IMR-90 (cell line): ENCODE data around the gene PYGO2. TPM values are rescaled to one million over a fixed set of nuclear protein-coding genes. Genes with fewer than 3 reads are reported as not detected.

Experiments
- ATAC-seq: fragments of 200-7000 bp; cut with Tn5 transposase; 2 replicates; pipeline ENCODE4 v1.9.1; 2020; ENCODE audit warnings: low read depth, mild to moderate bottlenecking, moderate library complexity
- BruUV-seq: library from RNA; stranded (reverse); fragments of 400-500 nt; replicated peaks from 2 replicates; lab custom pipeline; 2021; lab: Mats Ljungman, UMichigan
- CTCF ChIA-PET: fragments of 300-600 bp; formaldehyde crosslinking; extraction: SDS; loops from one replicate; lab custom pipeline; 2021; ENCODE audit warnings: antibody characterized with exemption; lab: Yijun Ruan, JAX
- POLR2A ChIA-PET: fragments of 300-600 bp; sonication (Branson Sonifier 250); formaldehyde crosslinking; loops from one replicate; lab custom pipeline; 2022; ENCODE audit warnings: antibody characterized with exemption; ENCODE audit not compliant: unreplicated experiment; lab: Charles Lee
- DNase-seq: peaks from one replicate; pipeline ENCODE4 v3.0.0; 2013
- H2AFZ ChIP-seq: replicated peaks from 2 replicates; pipeline ENCODE3; 2013; ENCODE audit warnings: low read length, mild to moderate bottlenecking; ENCODE audit not compliant: poor library complexity
- H2AK5ac ChIP-seq: 2 replicates; pipeline ENCODE4 v1.6.1; 2013; ENCODE audit warnings: low read depth, low read length, inconsistent platforms
- H2AK9ac ChIP-seq: replicated peaks from 2 replicates; pipeline ENCODE3; 2013; ENCODE audit warnings: mild to moderate bottlenecking, low read depth, low read length, moderate library complexity; ENCODE audit not compliant: poor library complexity
- H2BK120ac ChIP-seq: 2 replicates; pipeline ENCODE4 v1.6.1; 2013; ENCODE audit warnings: low read depth, low read length, inconsistent platforms
- H2BK15ac ChIP-seq: 3 replicates; pipeline ENCODE4 v1.6.1; 2013; ENCODE audit warnings: low read depth, low read length, inconsistent platforms
- H2BK20ac ChIP-seq: 2 replicates; pipeline ENCODE4 v1.6.1; 2013; ENCODE audit warnings: low read depth, mild to moderate bottlenecking, inconsistent platforms, low read length, moderate library complexity
- H2BK5ac ChIP-seq: 2 replicates; pipeline ENCODE4 v1.6.1; 2013; ENCODE audit warnings: mild to moderate bottlenecking, low read depth, low read length, inconsistent platforms; ENCODE audit not compliant: poor library complexity, severe bottlenecking
- H3K14ac ChIP-seq: replicated peaks from 2 replicates; pipeline ENCODE4 v1.6.1; 2013; ENCODE audit warnings: low read depth, low read length, inconsistent platforms
- H3K18ac ChIP-seq: 2 replicates; pipeline ENCODE4 v1.6.1; 2013; ENCODE audit warnings: low read depth, low read length, control low read depth
- H3K23ac ChIP-seq: 2 replicates; pipeline ENCODE4 v1.6.1; 2013; ENCODE audit warnings: low read depth, low read length, inconsistent platforms
- H3K27ac ChIP-seq: 2 replicates; pipeline ENCODE4 v1.5.1; 2013; ENCODE audit warnings: mild to moderate bottlenecking, control low read depth, low read length; ENCODE audit not compliant: insufficient read depth
- H3K27me3 ChIP-seq: 2 replicates; pipeline ENCODE4 v1.6.1; 2013; ENCODE audit warnings: low read length; ENCODE audit not compliant: control insufficient read depth, insufficient read depth
- H3K36me3 ChIP-seq: 2 replicates; pipeline ENCODE4 v1.6.1; 2013; ENCODE audit warnings: low read length, mixed read lengths; ENCODE audit not compliant: control insufficient read depth, insufficient read depth
- H3K4ac ChIP-seq: 2 replicates; pipeline ENCODE4 v1.6.1; 2013; ENCODE audit warnings: low read depth, low read length, inconsistent platforms
- H3K4me1 ChIP-seq: 2 replicates; pipeline ENCODE4 v1.6.1; 2013; ENCODE audit warnings: low read length, mixed read lengths; ENCODE audit not compliant: control insufficient read depth, insufficient read depth
- H3K4me2 ChIP-seq: 2 replicates; pipeline ENCODE4 v1.6.1; 2013; ENCODE audit warnings: low read depth, mild to moderate bottlenecking, control low read depth, low read length, moderate library complexity
- H3K4me3 ChIP-seq: 2 replicates; pipeline ENCODE4 v1.5.1; 2013; ENCODE audit warnings: low read depth, mild to moderate bottlenecking, control low read depth, low read length, moderate library complexity; ENCODE audit not compliant: insufficient read depth
- H3K56ac ChIP-seq: 2 replicates; pipeline ENCODE4 v1.6.1; 2013; ENCODE audit warnings: low read length, inconsistent platforms; ENCODE audit not compliant: insufficient read depth; ENCODE audit errors: extremely low read depth
- H3K79me1 ChIP-seq, 2 experiments: 2 replicates each; pipeline ENCODE4 v1.6.1; 2013; ENCODE audit warnings: low read length in 2 of 2, inconsistent platforms in 1 of 2, low read depth in 1 of 2
- H3K9ac ChIP-seq: 2 replicates; pipeline ENCODE4 v1.6.1; 2013; ENCODE audit warnings: low read depth, low read length, control low read depth
- H3K9me1 ChIP-seq: 2 replicates; pipeline ENCODE4 v1.6.1; 2013; ENCODE audit warnings: low read length, inconsistent platforms; ENCODE audit not compliant: insufficient read depth
- H3K9me3 ChIP-seq: 2 replicates; pipeline ENCODE4 v1.6.1; 2013; ENCODE audit warnings: low read length; ENCODE audit not compliant: control insufficient read depth, insufficient read depth
- H4K20me1 ChIP-seq: 2 replicates; pipeline ENCODE4 v1.6.1; 2013; ENCODE audit warnings: low read length, inconsistent platforms; ENCODE audit not compliant: insufficient read depth
- H4K5ac ChIP-seq: 2 replicates; pipeline ENCODE4 v1.6.1; 2013; ENCODE audit warnings: mild to moderate bottlenecking, low read depth, low read length, control low read depth
- H4K8ac ChIP-seq, 2 experiments: 2 replicates each; pipeline ENCODE4 v1.6.1; 2013; ENCODE audit warnings: low read depth in 2 of 2, low read length in 2 of 2, control low read depth in 1 of 2, inconsistent platforms in 1 of 2
- H4K91ac ChIP-seq: 2 replicates; pipeline ENCODE4 v1.6.1; 2013; ENCODE audit warnings: low read depth, low read length, inconsistent platforms; ENCODE audit not compliant: insufficient read depth
- BHLHE40 ChIP-seq: fragments of 150-350 bp; IDR thresholded peaks from 2 replicates; pipeline ENCODE4 v1.6.1; 2016; ENCODE audit warnings: mild to moderate bottlenecking, low read depth, low read length
- CEBPB ChIP-seq: IDR thresholded peaks from 2 replicates; pipeline ENCODE4 v1.6.1; 2012; ENCODE audit warnings: low read depth, low read length, improper control_type of control experiment
- CHD1 ChIP-seq: IDR thresholded peaks from 2 replicates; pipeline ENCODE4 v1.6.1; 2012; ENCODE audit warnings: low read depth, low read length, improper control_type of control experiment
- FOS ChIP-seq: fragments of 150-350 bp; IDR thresholded peaks from 2 replicates; pipeline ENCODE4 v1.6.1; 2016; ENCODE audit warnings: low read depth, low read length
- MAFK ChIP-seq: IDR thresholded peaks from 2 replicates; pipeline ENCODE4 v1.6.1; 2012; ENCODE audit warnings: low read depth, low read length, improper control_type of control experiment
- MAZ ChIP-seq: IDR thresholded peaks from 2 replicates; pipeline ENCODE4 v1.6.1; 2012; ENCODE audit warnings: low read depth, mild to moderate bottlenecking, low read length, improper control_type of control experiment, moderate library complexity, borderline replicate concordance
- MXI1 ChIP-seq: IDR thresholded peaks from 2 replicates; pipeline ENCODE4 v1.6.1; 2012; ENCODE audit warnings: low read depth, mild to moderate bottlenecking, low read length, moderate library complexity, borderline replicate concordance
- POLR2A ChIP-seq: IDR thresholded peaks from 2 replicates; pipeline ENCODE4 v1.6.1; 2012; ENCODE audit warnings: mild to moderate bottlenecking, low read depth, low read length
- RAD21 ChIP-seq: IDR thresholded peaks from 2 replicates; pipeline ENCODE4 v1.6.1; 2012; ENCODE audit warnings: low read length, improper control_type of control experiment
- RCOR1 ChIP-seq: IDR thresholded peaks from 2 replicates; pipeline ENCODE4 v1.6.1; 2012; ENCODE audit warnings: mild to moderate bottlenecking, low read length, improper control_type of control experiment; ENCODE audit not compliant: insufficient replicate concordance
- RFX5 ChIP-seq: IDR thresholded peaks from 2 replicates; pipeline ENCODE4 v1.8.0; 2012; ENCODE audit warnings: low read depth, mild to moderate bottlenecking, low read length, moderate library complexity
- SMC3 ChIP-seq: fragments of 150-350 bp; IDR thresholded peaks from 2 replicates; pipeline ENCODE4 v1.6.1; 2016; ENCODE audit warnings: low read depth, mild to moderate bottlenecking, antibody characterized with exemption, low read length, moderate library complexity
- WGBS, 2 experiments: methylation state at CpG; one replicate each; pipeline versions ENCODE4 v1.1.5 to v1.1.7; 2013; ENCODE audit warnings: missing lambda C conversion rate in 2 of 2; ENCODE audit not compliant: insufficient read length in 1 of 2; ENCODE audit errors: extremely low coverage in 2 of 2; 5-methylcytosine and 5-hydroxymethylcytosine counted together
- dilution Hi-C: fragments of 300-500 bp; cut with HindIII; formaldehyde crosslinking; loops from one replicate; pipeline ENCODE4 v1.14.3; 2018; ENCODE audit warnings: low sequenced_read_pairs; ENCODE audit not compliant: unreplicated experiment
- in situ Hi-C: fragments of 300-500 bp; cut with MboI; formaldehyde crosslinking; loops from 3 replicates; pipeline ENCODE4 v1.14.3; 2019; ENCODE audit warnings: low sequenced_read_pairs, inconsistent platforms, mixed read lengths
- intact Hi-C: fragments of 100-400 bp; cut with micrococcal nuclease; formaldehyde crosslinking; loops from 2 replicates; pipeline ENCODE4 v1.10.0; 2022
- polyA plus RNA-seq, 3 experiments: library from polyadenylated mRNA; depleted of rRNA; stranded (reverse); fragments of >200 nt; gene quantifications; 2 replicates each; pipeline ENCODE4 v1.2.3, GENCODE V29; 2012; ENCODE audit warnings: low replicate concordance in 1 of 3
- total RNA-seq: library from RNA; depleted of rRNA; stranded (reverse); fragments of >200 nt; gene quantifications from 2 replicates; pipeline ENCODE4 v1.2.3, GENCODE V29; 2012
- TF ChIP-seq, protein P1 (sequence below): fragments of 150-350 bp; IDR thresholded peaks from 2 replicates; pipeline ENCODE4 v1.6.1; 2016; ENCODE audit warnings: low read depth, mild to moderate bottlenecking, low read length, moderate library complexity, borderline replicate concordance
- TF ChIP-seq, protein P2 (sequence below): conservative IDR thresholded peaks from 2 replicates; pipeline ENCODE4 v1.5.1; 2012; ENCODE audit warnings: mild to moderate bottlenecking, low read depth, low read length, improper control_type of control experiment
- TF ChIP-seq, protein P3 (sequence below): fragments of 150-350 bp; IDR thresholded peaks from 2 replicates; pipeline ENCODE4 v1.6.1; 2017; ENCODE audit warnings: mild to moderate bottlenecking, antibody characterized with exemption, low read length, low read depth

The PYGO2 gene
- total and polyA plus RNA-seq, 2 of the 4 experiments (the other 2 are of a cell fraction): 5.4 to 14.8 TPM

DNA sequence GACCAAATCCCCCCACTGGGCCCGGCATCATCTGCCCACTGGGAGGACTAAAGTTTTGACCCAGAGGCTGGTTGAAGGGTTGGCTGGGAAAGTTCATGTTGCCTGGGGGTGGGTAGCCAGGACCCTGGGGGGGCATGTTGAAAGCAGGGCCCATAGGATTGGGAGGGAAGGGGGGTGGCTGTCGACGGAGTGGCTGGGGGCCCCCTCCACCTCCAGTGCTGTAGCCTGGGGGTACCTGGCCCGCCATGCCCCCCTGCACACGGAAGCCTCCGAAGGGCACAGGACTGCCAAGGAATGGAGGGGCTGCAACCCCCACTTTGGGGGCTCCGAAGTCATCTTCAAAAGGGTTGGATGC is 2.2 kb downstream of the PYGO2 start:
- Histone ChIP-seq H3K4ac (no peak overlapping the region), H3K27ac (no peak overlapping the region), H3K9ac (no peak overlapping the region), H2BK15ac (no peak overlapping the region), H2BK20ac (no peak overlapping the region), H2AK9ac (no peak overlapping the region), H4K8ac (no peak overlapping the region), H3K9me3 (no peaks in the 10 kb centered on the region), H3K56ac (no peak overlapping the region), H3K4me2 (no peak overlapping the region), H2BK5ac (no peak overlapping the region), H3K79me1 (peaks cover 21 to 62% of the 10 kb centered on the region in 2 experiments; a peak in 3 of 4 replicates), H2BK120ac (no peak overlapping the region), H3K27me3 (no peaks in the 10 kb centered on the region), H3K4me1 (peaks cover 18% of the 10 kb centered on the region), H4K5ac (no peak overlapping the region), H3K4me3 (no peak overlapping the region), H3K23ac (no peak overlapping the region), H2AK5ac (no peak overlapping the region), H3K14ac (no peak overlapping the region), H3K18ac (no peak overlapping the region), H4K91ac (no peak overlapping the region), H3K36me3 (peaks cover 31% of the 10 kb centered on the region), H2AFZ (no peak overlapping the region), H3K9me1 (peaks cover 5% of the 10 kb centered on the region), H4K20me1 (peaks cover 12% of the 10 kb centered on the region)
- BruUV-seq: no TSS peak
- DNase-seq: no peak
- TF ChIP-seq, protein P1, sequence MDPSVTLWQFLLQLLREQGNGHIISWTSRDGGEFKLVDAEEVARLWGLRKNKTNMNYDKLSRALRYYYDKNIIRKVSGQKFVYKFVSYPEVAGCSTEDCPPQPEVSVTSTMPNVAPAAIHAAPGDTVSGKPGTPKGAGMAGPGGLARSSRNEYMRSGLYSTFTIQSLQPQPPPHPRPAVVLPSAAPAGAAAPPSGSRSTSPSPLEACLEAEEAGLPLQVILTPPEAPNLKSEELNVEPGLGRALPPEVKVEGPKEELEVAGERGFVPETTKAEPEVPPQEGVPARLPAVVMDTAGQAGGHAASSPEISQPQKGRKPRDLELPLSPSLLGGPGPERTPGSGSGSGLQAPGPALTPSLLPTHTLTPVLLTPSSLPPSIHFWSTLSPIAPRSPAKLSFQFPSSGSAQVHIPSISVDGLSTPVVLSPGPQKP: no peak
- TF ChIP-seq RFX5 (no peak), MAFK (no peak), BHLHE40 (no peak), CHD1 (no peak), RCOR1 (no peak), MXI1 (no peak), FOS (no peak), SMC3 (no peak), MAZ (no peak), POLR2A (no peak), RAD21 (no peak), CEBPB (no peak)
- TF ChIP-seq, protein P2, sequence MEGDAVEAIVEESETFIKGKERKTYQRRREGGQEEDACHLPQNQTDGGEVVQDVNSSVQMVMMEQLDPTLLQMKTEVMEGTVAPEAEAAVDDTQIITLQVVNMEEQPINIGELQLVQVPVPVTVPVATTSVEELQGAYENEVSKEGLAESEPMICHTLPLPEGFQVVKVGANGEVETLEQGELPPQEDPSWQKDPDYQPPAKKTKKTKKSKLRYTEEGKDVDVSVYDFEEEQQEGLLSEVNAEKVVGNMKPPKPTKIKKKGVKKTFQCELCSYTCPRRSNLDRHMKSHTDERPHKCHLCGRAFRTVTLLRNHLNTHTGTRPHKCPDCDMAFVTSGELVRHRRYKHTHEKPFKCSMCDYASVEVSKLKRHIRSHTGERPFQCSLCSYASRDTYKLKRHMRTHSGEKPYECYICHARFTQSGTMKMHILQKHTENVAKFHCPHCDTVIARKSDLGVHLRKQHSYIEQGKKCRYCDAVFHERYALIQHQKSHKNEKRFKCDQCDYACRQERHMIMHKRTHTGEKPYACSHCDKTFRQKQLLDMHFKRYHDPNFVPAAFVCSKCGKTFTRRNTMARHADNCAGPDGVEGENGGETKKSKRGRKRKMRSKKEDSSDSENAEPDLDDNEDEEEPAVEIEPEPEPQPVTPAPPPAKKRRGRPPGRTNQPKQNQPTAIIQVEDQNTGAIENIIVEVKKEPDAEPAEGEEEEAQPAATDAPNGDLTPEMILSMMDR: no peak
- TF ChIP-seq, protein P3, sequence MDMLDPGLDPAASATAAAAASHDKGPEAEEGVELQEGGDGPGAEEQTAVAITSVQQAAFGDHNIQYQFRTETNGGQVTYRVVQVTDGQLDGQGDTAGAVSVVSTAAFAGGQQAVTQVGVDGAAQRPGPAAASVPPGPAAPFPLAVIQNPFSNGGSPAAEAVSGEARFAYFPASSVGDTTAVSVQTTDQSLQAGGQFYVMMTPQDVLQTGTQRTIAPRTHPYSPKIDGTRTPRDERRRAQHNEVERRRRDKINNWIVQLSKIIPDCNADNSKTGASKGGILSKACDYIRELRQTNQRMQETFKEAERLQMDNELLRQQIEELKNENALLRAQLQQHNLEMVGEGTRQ: no peak
- in situ Hi-C loops: loop anchor here (10.0 kb wide), 1 partner anchor 95 kb away; the partner anchor contains the start of gene ADAM15
- intact Hi-C loops: loop anchor here (5.0 kb wide), 1 partner anchor 103 kb away; the partner anchor contains the start of gene EFNA4
- WGBS, 2 experiments: no CpG with 5 or more reads among the region's 7 CpGs
- ATAC-seq: no peak
- ChIA-PET CTCF (no interaction called here), POLR2A (interaction anchor here (2.5 kb wide), 1 partner anchor 11 kb away, joined by 17 read pairs; the partner anchor contains the start of gene SHC1)
- dilution Hi-C loops: no loop called here
